Activated CD4-positive, alpha-beta T cell treated with anti-CD3 and anti-CD28 coated beads, Interleukin-2, amount 10 ng/mL, durations not matched to agents 7 days and 5 days (primary cell): ENCODE measurements around the gene NRIP3. TPM values are rescaled to one million over a fixed set of nuclear protein-coding genes. Genes with fewer than 3 reads are reported as not detected.
"Not testable (repeated sequence)": the region's sequence is repeated elsewhere in the genome, so short reads cannot be mapped to it uniquely, and the experiment has no call there.

Source experiments
- CTCF ChIA-PET: fragments of 350-600 bp; sonication (Branson Sonifier 250); formaldehyde crosslinking; loops from one replicate; lab custom pipeline; 2021; ENCODE audit warnings: antibody characterized with exemption; lab: Charles Lee
- POLR2A ChIA-PET: fragments of 350-600 bp; sonication (Branson Sonifier 250); formaldehyde crosslinking; loops from one replicate; lab custom pipeline; 2021; ENCODE audit warnings: antibody characterized with exemption; lab: Charles Lee
- DNase-seq: peaks from one replicate; pipeline ENCODE4 v3.0.0-alpha.2; 2020
- H3K27ac Mint-ChIP-seq: one replicate; pipeline ENCODE4 v1.8.0; 2021; ENCODE audit warnings: mild to moderate bottlenecking, moderate library complexity, mixed read lengths
- H3K27me3 Mint-ChIP-seq: one replicate; pipeline ENCODE4 v1.8.0; 2021; ENCODE audit warnings: mixed read lengths
- H3K36me3 Mint-ChIP-seq: one replicate; pipeline ENCODE4 v1.8.0; 2021; ENCODE audit warnings: low read depth, mixed read lengths
- H3K4me1 Mint-ChIP-seq: one replicate; pipeline ENCODE4 v1.8.0; 2021; ENCODE audit warnings: mixed read lengths
- H3K4me3 Mint-ChIP-seq: one replicate; pipeline ENCODE4 v1.8.0; 2021; ENCODE audit warnings: mild to moderate bottlenecking, moderate library complexity, mixed read lengths
- H3K9me3 Mint-ChIP-seq: one replicate; pipeline ENCODE4 v1.8.0; 2021; ENCODE audit warnings: mixed read lengths
- total RNA-seq, 2 experiments: library from RNA; stranded (reverse); gene quantifications; one replicate each; pipeline ENCODE4 v1.2.3, GENCODE V29; 2021

NRIP3 gene
- total RNA-seq, 2 experiments from 2014 or later, result 0.62 to 0.75 TPM

DNA sequence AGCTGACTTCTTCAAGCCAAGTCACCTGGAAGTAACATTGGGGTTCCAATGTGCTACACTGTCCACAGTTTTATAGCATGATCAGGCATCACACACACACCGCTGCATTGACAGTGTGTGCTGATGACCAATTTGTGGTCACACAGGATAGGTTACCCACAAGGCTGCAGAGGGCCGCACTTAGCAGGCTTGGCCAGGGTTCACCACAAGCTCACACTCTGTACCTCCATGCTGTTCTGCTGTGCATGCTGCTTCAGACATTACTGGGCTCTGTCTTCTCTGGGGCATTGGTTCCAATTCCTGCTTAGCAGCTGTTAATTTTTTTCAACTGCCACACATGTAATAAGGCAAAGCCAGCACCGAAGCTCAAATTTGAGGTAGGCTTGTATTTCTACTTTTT is 11.0 kb upstream of the NRIP3 start:
- H3K9me3 Mint-ChIP-seq, result peaks cover 2% of the 10 kb centered on the region
- H3K27me3 Mint-ChIP-seq, result peaks cover 18% of the 10 kb centered on the region
- CTCF ChIA-PET, result interaction anchor here (0.8 to 4.4 kb wide), 8 partner anchors 9 to 446 kb away, joined by 3 to 29 read pairs (median 6); partner anchors contain the start of genes NRIP3 and ZNF143
- H3K4me1 Mint-ChIP-seq, result peaks cover 31% of the 10 kb centered on the region
- no peak overlapping the region for H3K27ac Mint-ChIP-seq
- POLR2A ChIA-PET, result no interaction called here
- H3K4me3 Mint-ChIP-seq, result no peak overlapping the region
- no peaks in the 10 kb centered on the region for H3K36me3 Mint-ChIP-seq
- DNase-seq, result no peak

GRCh38 chr11:9013373-9013772 is 9.6 kb upstream of the NRIP3 start:
- Mint-ChIP-seq H3K4me3 (no peak overlapping the region), H3K27me3 (peaks cover 26% of the 10 kb centered on the region), H3K4me1 (peaks cover 27% of the 10 kb centered on the region), H3K9me3 (peaks cover 2% of the 10 kb centered on the region), H3K27ac (no peak overlapping the region), H3K36me3 (no peaks in the 10 kb centered on the region)
- ChIA-PET CTCF (interaction anchor here (1.0 to 4.4 kb wide), 3 partner anchors 8 to 124 kb away, joined by 3 to 29 read pairs (median 3); no protein-coding TSS in a partner anchor), POLR2A (interaction anchor here (0.7 kb wide), 1 partner anchor 1689 kb away, joined by 3 read pairs; no protein-coding TSS in a partner anchor)
- no peak for DNase-seq

DNA sequence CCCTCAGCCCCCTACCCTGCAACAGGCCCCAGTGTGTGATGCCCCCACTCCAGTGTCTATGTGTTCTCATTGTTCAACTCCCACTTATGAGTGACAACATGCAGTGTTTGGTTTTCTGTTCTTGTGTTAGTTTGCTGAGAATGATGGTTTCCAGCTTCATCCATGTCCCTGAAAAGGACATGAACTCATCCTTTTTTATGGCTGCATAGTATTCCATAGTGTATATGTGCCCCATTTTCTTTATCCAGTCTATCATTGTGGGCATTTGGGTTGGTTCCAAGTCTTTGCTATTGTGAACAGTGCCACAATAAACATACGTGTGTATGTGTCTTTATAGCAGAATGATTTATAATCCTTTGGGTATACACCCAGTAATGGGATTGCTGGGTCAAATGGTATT is 5.7 kb upstream of the NRIP3 start:
- DNase-seq, H3K4me3 Mint-ChIP-seq, H3K27ac Mint-ChIP-seq, POLR2A ChIA-PET, H3K36me3 Mint-ChIP-seq, H3K9me3 Mint-ChIP-seq, H3K4me1 Mint-ChIP-seq, CTCF ChIA-PET: not testable (repeated sequence)
- H3K27me3 Mint-ChIP-seq, result peaks cover 62% of the 10 kb centered on the region

DNA sequence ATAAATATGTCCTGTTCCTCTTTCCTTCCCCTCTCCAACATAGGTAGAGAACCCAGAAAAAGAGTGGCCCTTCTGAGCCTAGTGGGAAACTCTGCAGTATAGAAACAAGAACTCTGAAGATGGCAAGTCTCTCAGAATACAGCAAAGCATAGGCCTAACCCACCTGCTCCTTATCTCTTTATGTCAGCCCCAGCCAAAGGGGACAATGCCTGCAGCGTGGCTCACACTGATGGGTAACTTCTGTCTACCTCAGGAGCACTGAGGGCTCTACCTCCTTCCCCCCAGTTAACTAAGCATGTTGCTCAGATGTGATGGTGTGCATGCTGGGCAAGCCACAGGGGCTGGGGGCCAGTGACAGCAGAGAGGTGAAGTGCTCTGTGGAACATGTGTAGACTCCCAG is 4.9 kb upstream of the NRIP3 start:
- no peaks in the 10 kb centered on the region for H3K36me3 Mint-ChIP-seq
- CTCF ChIA-PET, result no interaction called here
- no peak overlapping the region for H3K4me3 Mint-ChIP-seq
- H3K27ac Mint-ChIP-seq, result no peak overlapping the region
- peaks cover 6% of the 10 kb centered on the region for H3K4me1 Mint-ChIP-seq
- no peak for DNase-seq
- H3K27me3 Mint-ChIP-seq, result peaks cover 62% of the 10 kb centered on the region
- peaks cover 2% of the 10 kb centered on the region for H3K9me3 Mint-ChIP-seq
- POLR2A ChIA-PET, result no interaction called here

DNA sequence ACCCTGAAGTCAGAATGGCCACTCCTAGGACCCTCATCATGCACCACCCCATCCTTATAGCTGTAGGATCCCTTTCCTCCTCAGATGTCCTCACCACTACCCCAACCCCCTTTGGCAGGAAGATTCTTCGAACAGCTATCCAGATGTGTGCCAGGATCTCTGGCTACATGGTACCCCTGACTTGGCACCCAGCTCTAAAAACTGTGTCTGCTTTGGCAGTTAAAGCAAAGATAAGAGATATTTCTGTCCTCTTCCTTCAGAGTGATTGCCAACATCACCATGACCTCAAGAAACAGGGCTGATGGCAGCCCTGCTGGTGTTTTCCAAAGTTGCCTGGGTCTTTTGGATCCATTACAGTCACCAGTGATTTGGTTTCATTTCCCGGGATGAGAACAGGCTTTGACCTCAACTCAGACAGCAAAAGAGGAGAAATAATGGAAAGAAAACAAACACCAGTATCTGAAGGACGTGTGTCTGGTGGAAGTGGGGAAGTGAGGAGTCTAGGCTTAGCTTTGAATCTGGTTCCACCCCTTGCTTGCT is 4.3 kb upstream of the NRIP3 start:
- H3K36me3 Mint-ChIP-seq, result no peaks in the 10 kb centered on the region
- H3K9me3 Mint-ChIP-seq, result peaks cover 2% of the 10 kb centered on the region
- no peak overlapping the region for H3K4me3 Mint-ChIP-seq
- H3K27ac Mint-ChIP-seq, result no peak overlapping the region
- POLR2A ChIA-PET, result no interaction called here
- CTCF ChIA-PET, result no interaction called here
- no peak for DNase-seq
- peaks cover 65% of the 10 kb centered on the region for H3K27me3 Mint-ChIP-seq
- H3K4me1 Mint-ChIP-seq, result peaks cover 9% of the 10 kb centered on the region

GRCh38 chr11:9005087-9005486 is 1.3 kb upstream of the NRIP3 start:
- ChIA-PET CTCF (interaction anchor here (1.0 to 2.3 kb wide), 3 partner anchors 9 to 133 kb away, joined by 3 to 14 read pairs (median 3); no protein-coding TSS in a partner anchor), POLR2A (no interaction called here)
- Mint-ChIP-seq H3K27ac (no peak overlapping the region), H3K27me3 (peaks cover 63% of the 10 kb centered on the region), H3K4me3 (peak overlapping the region; percentile 34), H3K4me1 (peaks cover 22% of the 10 kb centered on the region), H3K9me3 (peaks cover under 1% of the 10 kb centered on the region), H3K36me3 (no peaks in the 10 kb centered on the region)
- DNase-seq, result no peak

GRCh38 chr11:9004183-9004926 is 554 bp upstream of the NRIP3 start:
- Mint-ChIP-seq H3K4me3 (peak overlapping the region; percentile 34), H3K27ac (no peak overlapping the region), H3K4me1 (peaks cover 22% of the 10 kb centered on the region), H3K36me3 (no peaks in the 10 kb centered on the region), H3K9me3 (no peaks in the 10 kb centered on the region), H3K27me3 (peaks cover 60% of the 10 kb centered on the region)
- CTCF ChIA-PET, result interaction anchor here (0.9 to 1.0 kb wide), 2 partner anchors 10 to 11 kb away, joined by 3 read pairs; no protein-coding TSS in a partner anchor
- DNase-seq, result no peak
- POLR2A ChIA-PET, result no interaction called here

DNA sequence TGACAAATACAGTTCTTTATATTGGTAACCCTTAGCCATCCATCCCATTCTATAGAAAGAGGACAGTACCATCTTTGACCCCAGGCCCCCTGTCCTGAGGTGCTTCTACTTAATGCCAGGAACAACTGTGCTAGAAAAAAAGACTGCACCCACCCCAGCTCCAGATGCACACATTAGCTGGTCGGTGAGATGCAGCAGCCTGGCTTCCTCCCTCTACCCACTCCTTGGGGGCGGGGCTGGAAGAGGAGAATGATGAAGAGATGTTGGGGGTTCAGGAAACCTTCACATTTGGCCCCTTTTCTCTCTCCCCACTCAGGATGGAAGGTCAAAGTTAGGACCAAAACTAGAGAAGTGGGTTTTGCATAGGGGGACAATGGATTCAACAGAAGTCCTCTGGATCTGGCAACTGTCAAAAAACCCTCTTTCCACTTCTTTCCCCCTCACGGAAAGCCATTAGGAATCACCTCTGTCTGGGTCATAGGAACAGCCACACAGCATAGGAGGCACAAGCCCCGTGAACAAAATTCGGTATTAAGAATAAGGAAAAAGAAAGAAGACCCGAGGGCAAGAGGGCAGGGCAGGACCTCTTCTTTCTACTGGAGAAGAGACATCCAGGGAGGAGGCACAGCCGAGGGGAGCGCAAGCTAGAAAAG is 755 bp downstream of the NRIP3 start:
- Mint-ChIP-seq H3K4me3 (peak overlapping the region; percentile 69), H3K27ac (no peak overlapping the region), H3K4me1 (peaks cover 22% of the 10 kb centered on the region), H3K9me3 (no peaks in the 10 kb centered on the region), H3K36me3 (no peaks in the 10 kb centered on the region), H3K27me3 (peaks cover 56% of the 10 kb centered on the region)
- no peak for DNase-seq
- POLR2A ChIA-PET, result no interaction called here
- CTCF ChIA-PET, result interaction anchor here (0.5 to 1.3 kb wide), 6 partner anchors 10 to 494 kb away, joined by 3 to 5 read pairs (median 3); no protein-coding TSS in a partner anchor

DNA sequence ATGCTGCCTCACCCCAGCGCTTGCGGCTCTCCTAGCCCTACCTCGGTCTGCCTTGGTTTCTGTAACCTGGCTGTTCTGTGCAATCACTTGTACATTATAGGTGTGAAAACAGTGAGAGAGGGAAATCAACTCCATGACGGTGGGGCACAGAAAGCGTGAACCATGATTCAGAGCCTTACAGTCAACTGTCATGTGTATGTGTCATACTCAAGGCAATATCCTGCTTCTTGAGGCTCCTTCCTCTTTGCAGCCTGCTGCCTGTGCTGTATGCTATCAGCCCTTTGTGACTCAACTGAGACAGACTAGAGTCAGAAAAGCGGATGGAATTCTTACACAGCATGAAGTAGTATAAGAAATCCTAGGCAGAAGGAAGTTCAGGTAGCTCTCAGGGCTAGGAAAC is 2.1 kb downstream of the NRIP3 start:
- H3K27ac Mint-ChIP-seq, result no peak overlapping the region
- H3K36me3 Mint-ChIP-seq, result no peaks in the 10 kb centered on the region
- POLR2A ChIA-PET, result no interaction called here
- H3K4me1 Mint-ChIP-seq, result peaks cover 22% of the 10 kb centered on the region
- DNase-seq, result peak; percentile 33
- no peaks in the 10 kb centered on the region for H3K9me3 Mint-ChIP-seq
- H3K27me3 Mint-ChIP-seq, result peaks cover 44% of the 10 kb centered on the region
- H3K4me3 Mint-ChIP-seq, result no peak overlapping the region
- CTCF ChIA-PET, result no interaction called here

DNA sequence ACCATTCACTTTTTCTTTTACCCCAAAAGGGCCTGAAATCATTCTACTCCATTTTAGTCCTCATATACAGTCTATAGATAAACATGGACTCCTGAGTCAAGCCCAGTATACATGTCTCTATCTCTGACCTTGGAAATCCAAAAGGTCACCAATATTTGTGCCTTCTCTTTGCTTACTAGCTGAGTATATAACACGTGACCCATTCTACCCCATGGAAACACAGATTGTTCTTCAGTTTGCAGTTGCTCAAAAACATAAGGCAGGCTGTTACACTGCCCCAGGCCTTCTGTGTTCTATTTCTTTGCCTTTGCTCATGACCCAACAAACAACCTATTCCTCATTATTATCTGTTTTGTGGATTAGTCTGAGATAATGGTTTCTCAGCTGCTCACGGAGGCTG is 5.8 kb downstream of the NRIP3 start:
- Mint-ChIP-seq H3K9me3 (no peaks in the 10 kb centered on the region), H3K4me1 (peaks cover 12% of the 10 kb centered on the region), H3K27ac (no peak overlapping the region), H3K4me3 (no peak overlapping the region), H3K36me3 (no peaks in the 10 kb centered on the region), H3K27me3 (peaks cover 25% of the 10 kb centered on the region)
- ChIA-PET POLR2A (no interaction called here), CTCF (interaction anchor here (1.0 to 1.4 kb wide), 2 partner anchors 11 to 18 kb away, joined by 3 to 4 read pairs; no protein-coding TSS in a partner anchor)
- DNase-seq, result no peak

- peaks cover 24% of the 10 kb centered on the region for H3K27me3 Mint-ChIP-seq
- DNase-seq, result no peak
- H3K27ac Mint-ChIP-seq, result no peak overlapping the region
- no peak overlapping the region for H3K4me3 Mint-ChIP-seq
- POLR2A ChIA-PET, result no interaction called here
- no peaks in the 10 kb centered on the region for H3K9me3 Mint-ChIP-seq
- CTCF ChIA-PET, result interaction anchor here (1.0 to 1.4 kb wide), 2 partner anchors 10 to 18 kb away, joined by 3 to 4 read pairs; no protein-coding TSS in a partner anchor
- no peaks in the 10 kb centered on the region for H3K36me3 Mint-ChIP-seq
- peaks cover 8% of the 10 kb centered on the region for H3K4me1 Mint-ChIP-seq
Observed at GRCh38 chr11:8997451-8997850, 6.3 kb downstream of the NRIP3 start.

DNA sequence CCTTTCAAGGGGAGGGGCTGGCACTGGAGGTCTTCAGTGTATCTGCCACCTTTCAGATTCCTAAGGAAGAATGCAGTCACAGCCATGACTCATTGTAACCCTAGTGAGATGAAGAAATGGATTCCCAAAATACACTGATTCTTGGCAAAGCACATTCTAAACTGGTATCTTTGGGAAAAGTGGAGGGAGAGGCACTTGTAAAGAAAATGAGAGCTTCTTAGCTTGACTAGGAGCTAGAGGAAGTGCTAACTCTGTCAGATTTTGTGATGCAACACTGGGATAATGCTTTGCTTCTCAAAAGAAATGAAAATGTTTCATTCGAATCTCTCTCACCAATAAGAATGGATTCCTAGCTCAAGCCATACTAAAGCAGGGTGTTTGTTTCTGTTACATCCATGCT is 14.3 kb downstream of the NRIP3 start:
- ChIA-PET POLR2A (no interaction called here), CTCF (interaction anchor here (1.2 kb wide), 1 partner anchor 40 kb away, joined by 3 read pairs; no protein-coding TSS in a partner anchor)
- no peaks in the 10 kb centered on the region for H3K36me3 Mint-ChIP-seq
- no peaks in the 10 kb centered on the region for H3K9me3 Mint-ChIP-seq
- peaks cover 21% of the 10 kb centered on the region for H3K27me3 Mint-ChIP-seq
- DNase-seq, result no peak
- H3K4me1 Mint-ChIP-seq, result peaks cover 7% of the 10 kb centered on the region
- no peak overlapping the region for H3K4me3 Mint-ChIP-seq
- no peak overlapping the region for H3K27ac Mint-ChIP-seq
